NT2/D1 (cell line): ENCODE measurements around the gene TANC1.

Experiments used
- SUZ12 ChIP-seq: IDR thresholded peaks from 2 replicates; pipeline ENCODE4 v1.6.1; 2011; ENCODE audit not compliant: insufficient read length, insufficient read depth; ENCODE audit errors: extremely low read depth
- YY1 ChIP-seq: IDR thresholded peaks from 2 replicates; pipeline ENCODE4 v1.6.1; 2011; ENCODE audit not compliant: insufficient read length, insufficient read depth

DNA sequence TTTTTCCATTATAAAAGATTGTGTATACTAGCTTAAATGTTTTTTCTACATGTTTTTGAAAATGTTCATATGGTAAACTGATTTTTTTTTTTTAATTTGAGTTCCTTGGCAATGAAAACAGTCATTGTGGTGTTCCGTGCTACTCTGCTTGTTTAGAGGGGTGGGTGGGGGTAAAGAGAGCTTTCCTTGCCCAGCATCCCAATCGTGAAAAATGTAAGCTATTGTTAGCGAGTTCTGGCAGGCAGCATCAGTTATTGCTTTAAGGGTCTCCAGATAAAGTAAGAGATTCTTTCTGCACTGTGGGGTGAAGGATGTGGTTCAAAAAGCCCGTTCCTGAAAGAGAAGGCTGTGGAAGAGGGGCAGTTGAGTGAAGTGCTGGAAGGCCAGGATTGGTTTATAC, 118.4 kb downstream of the TANC1 start:
- TF ChIP-seq YY1 (no peak), SUZ12 (no peak)
